Measurements from ENCODE around the gene RHBDL2.

GRCh38 chr1:38865112-38865715 lies 76.4 kb downstream of the RHBDL2 start:
- TF ChIP-seq CTCF (conservative IDR thresholded peaks at IDR 0.05; ENCODE audit: low read depth, low read length): no peak
- no peak for TF ChIP-seq MAFK (IDR thresholded peaks at IDR 0.05; ENCODE audit: low read depth, low read length)
- TF ChIP-seq FOS (IDR thresholded peaks at IDR 0.05; ENCODE audit: low read depth, low read length): no peak
- TF ChIP-seq MAZ (IDR thresholded peaks at IDR 0.05; ENCODE audit: borderline replicate concordance, low read depth, low read length): no peak
- no peak for TF ChIP-seq USF2 (IDR thresholded peaks at IDR 0.05; ENCODE audit: low read depth, low read length)
- TF ChIP-seq POLR2A (IDR thresholded peaks at IDR 0.05; ENCODE audit: low read depth, low read length): no peak

Data from IMR-90 (cell line).